ENCODE measurements around the gene MFSD1.
A peak's percentile ranks its signal among the peaks of the same experiment; 100 is the strongest.

MFSD1 gene

GRCh38 chr3:158801696-158802408 lies at the start of gene MFSD1:
Gene MFSD1, plus strand, starts transcription at chr3:158802054. Its CDS starts 99 bp downstream, at chr3:158802153.
- DNase-seq (ENCODE audit: low read depth in 2 of 2) = peak; percentile 85 to 89

GRCh38 chr3:158753854-158754253 lies 48.0 kb upstream of the MFSD1 start:
- no peak for DNase-seq (ENCODE audit: low read depth in 2 of 2)

GRCh38 chr3:158755421-158755820 lies 46.4 kb upstream of the MFSD1 start:
- no peak for DNase-seq (ENCODE audit: low read depth in 2 of 2)

GRCh38 chr3:158761350-158761749 lies 40.5 kb upstream of the MFSD1 start:
- no peak for DNase-seq (ENCODE audit: low read depth in 2 of 2)

GRCh38 chr3:158762701-158763100 lies 39.2 kb upstream of the MFSD1 start:
- no peak for DNase-seq (ENCODE audit: low read depth in 2 of 2)

- no peak for DNase-seq (ENCODE audit: low read depth in 2 of 2)
Measured at GRCh38 chr3:158763421-158763820, 38.4 kb upstream of the MFSD1 start.

GRCh38 chr3:158765518-158766205 lies 36.2 kb upstream of the MFSD1 start:
- no peak for DNase-seq (ENCODE audit: low read depth in 2 of 2)

- DNase-seq (ENCODE audit: low read depth in 2 of 2) = no peak
Measured at GRCh38 chr3:158766364-158766763, 35.5 kb upstream of the MFSD1 start.

- DNase-seq (ENCODE audit: low read depth in 2 of 2) = no peak
Measured at GRCh38 chr3:158768361-158768787, 33.5 kb upstream of the MFSD1 start.

GRCh38 chr3:158768881-158769543 lies 32.8 kb upstream of the MFSD1 start:
- DNase-seq (ENCODE audit: low read depth in 2 of 2) = no peak

- DNase-seq (ENCODE audit: low read depth in 2 of 2) = no peak
Measured at GRCh38 chr3:158769549-158769948, 32.3 kb upstream of the MFSD1 start.

- no peak for DNase-seq (ENCODE audit: low read depth in 2 of 2)
Measured at GRCh38 chr3:158769952-158770740, 31.7 kb upstream of the MFSD1 start.

- DNase-seq (ENCODE audit: low read depth in 2 of 2) = no peak
Measured at GRCh38 chr3:158770741-158771350, 31.0 kb upstream of the MFSD1 start.

- DNase-seq (ENCODE audit: low read depth in 2 of 2) = no peak
Measured at GRCh38 chr3:158771577-158771976, 30.3 kb upstream of the MFSD1 start.

GRCh38 chr3:158771982-158772381 lies 29.9 kb upstream of the MFSD1 start:
- DNase-seq (ENCODE audit: low read depth in 2 of 2) = no peak

GRCh38 chr3:158773166-158773565 lies 28.7 kb upstream of the MFSD1 start:
- no peak for DNase-seq (ENCODE audit: low read depth in 2 of 2)

GRCh38 chr3:158773845-158774830 lies 27.7 kb upstream of the MFSD1 start:
- DNase-seq (ENCODE audit: low read depth in 2 of 2) = no peak

- no peak for DNase-seq (ENCODE audit: low read depth in 2 of 2)
Measured at GRCh38 chr3:158774965-158775364, 26.9 kb upstream of the MFSD1 start.

GRCh38 chr3:158775426-158776410 lies 26.1 kb upstream of the MFSD1 start:
- no peak for DNase-seq (ENCODE audit: low read depth in 2 of 2)
